DMS153 treated with DMSO at 0.1 percent for 48 hours (cell line): ENCODE results near the gene GPBAR1.

ENCODE experiments used
- DNase-seq: peaks from one replicate; lab custom pipeline; 2025; ENCODE audit not compliant: unreplicated experiment; lab: John Stamatoyannopoulos, UW

Gene GPBAR1

GRCh38 chr2:218282173-218282991 is 21.6 kb downstream of the GPBAR1 start:
- no peak for DNase-seq

GRCh38 chr2:218284106-218284811 is 23.4 kb downstream of the GPBAR1 start:
- no peak for DNase-seq

GRCh38 chr2:218285604-218286003 is 24.8 kb downstream of the GPBAR1 start:
- DNase-seq: no peak

GRCh38 chr2:218286570-218287459 is 26.0 kb downstream of the GPBAR1 start:
- DNase-seq: no peak

- DNase-seq: no peak
Observed at GRCh38 chr2:218289639-218290315, 29.0 kb downstream of the GPBAR1 start.

- no peak for DNase-seq
Observed at GRCh38 chr2:218290316-218291261, 29.8 kb downstream of the GPBAR1 start.

- no peak for DNase-seq
Observed at GRCh38 chr2:218291318-218292047, 30.7 kb downstream of the GPBAR1 start.

GRCh38 chr2:218292048-218293014 is 31.5 kb downstream of the GPBAR1 start, which contains the start of gene TMBIM1:
TSS of gene TMBIM1 (minus strand) at chr2:218292503. CDS start at chr2:218282141, 10,362 bp downstream.
- no peak for DNase-seq

- DNase-seq: no peak
Observed at GRCh38 chr2:218293715-218294429, 33.1 kb downstream of the GPBAR1 start.

GRCh38 chr2:218294430-218295022 is 33.7 kb downstream of the GPBAR1 start:
- no peak for DNase-seq

GRCh38 chr2:218295029-218295428 is 34.2 kb downstream of the GPBAR1 start:
- DNase-seq: no peak

- no peak for DNase-seq
Observed at GRCh38 chr2:218296200-218296599, 35.4 kb downstream of the GPBAR1 start.

GRCh38 chr2:218296847-218297246 is 36.0 kb downstream of the GPBAR1 start:
- no peak for DNase-seq

GRCh38 chr2:218298314-218298875 is 37.6 kb downstream of the GPBAR1 start:
- DNase-seq: no peak

GRCh38 chr2:218300141-218300540 is 39.3 kb downstream of the GPBAR1 start:
- no peak for DNase-seq

- DNase-seq: peak; percentile 77
Observed at GRCh38 chr2:218301176-218301819, 40.5 kb downstream of the GPBAR1 start.
